H9 (cell line): ENCODE results near the gene SLC7A1. TPM values are rescaled to one million over a fixed set of nuclear protein-coding genes. Genes with fewer than 3 reads are reported as not detected.

Experiments used
- DNase-seq: peaks from one replicate; pipeline ENCODE4 v3.0.0-alpha.2; 2017
- H2AFZ ChIP-seq: one replicate; pipeline ENCODE4 v1.6.1; 2013; ENCODE audit warnings: mild to moderate bottlenecking, low read length, control low read depth, moderate library complexity
- H2AK5ac ChIP-seq: 2 replicates; pipeline ENCODE4 v1.6.1; 2013; ENCODE audit warnings: low read length, control low read depth, mixed read lengths; ENCODE audit not compliant: insufficient read length
- H2BK120ac ChIP-seq: one replicate; pipeline ENCODE4 v1.6.1; 2013; ENCODE audit warnings: low read depth, mild to moderate bottlenecking, low read length, control low read depth, inconsistent platforms; ENCODE audit not compliant: poor library complexity, severe bottlenecking
- H2BK12ac ChIP-seq: 2 replicates; pipeline ENCODE4 v1.6.1; 2013; ENCODE audit warnings: low read length, control low read depth, mixed read lengths, low read depth; ENCODE audit not compliant: insufficient read length
- H2BK15ac ChIP-seq: 2 replicates; pipeline ENCODE4 v1.6.1; 2013; ENCODE audit warnings: low read depth, low read length, control low read depth
- H2BK20ac ChIP-seq: one replicate; pipeline ENCODE4 v1.6.1; 2013; ENCODE audit warnings: low read depth, mild to moderate bottlenecking, low read length, control low read depth, inconsistent platforms; ENCODE audit not compliant: poor library complexity, severe bottlenecking
- H2BK5ac ChIP-seq: 2 replicates; pipeline ENCODE4 v1.6.1; 2013; ENCODE audit warnings: low read length, control low read depth, mixed read lengths; ENCODE audit not compliant: insufficient read length
- H3K14ac ChIP-seq: 2 replicates; pipeline ENCODE4 v1.6.1; 2013; ENCODE audit warnings: low read length, control low read depth; ENCODE audit not compliant: insufficient read depth
- H3K18ac ChIP-seq: 2 replicates; pipeline ENCODE4 v1.6.1; 2013; ENCODE audit warnings: low read depth, mild to moderate bottlenecking, mixed read lengths, low read length, control low read depth; ENCODE audit not compliant: insufficient read length
- H3K23ac ChIP-seq: 2 replicates; pipeline ENCODE4 v1.6.1; 2013; ENCODE audit warnings: low read length, control low read depth, mixed read lengths, low read depth; ENCODE audit not compliant: insufficient read length
- H3K23me2 ChIP-seq: 2 replicates; pipeline ENCODE4 v1.6.1; 2013; ENCODE audit warnings: low read depth, mild to moderate bottlenecking, mixed read lengths, low read length, control low read depth; ENCODE audit not compliant: insufficient read length, poor library complexity, severe bottlenecking
- H3K27ac ChIP-seq: 2 replicates; pipeline ENCODE4 v1.5.1; 2013; ENCODE audit warnings: low read length, control low read depth, mixed read lengths, low read depth; ENCODE audit not compliant: insufficient read length
- H3K27me3 ChIP-seq: 2 replicates; pipeline ENCODE4 v1.6.1; 2013; ENCODE audit warnings: low read length, control low read depth, inconsistent platforms; ENCODE audit not compliant: insufficient read depth
- H3K4ac ChIP-seq: 2 replicates; pipeline ENCODE4 v1.6.1; 2013; ENCODE audit warnings: low read depth, mild to moderate bottlenecking, control low read depth, inconsistent platforms, low read length, moderate library complexity
- H3K4me1 ChIP-seq: 2 replicates; pipeline ENCODE4 v1.6.1; 2013; ENCODE audit warnings: low read length, control low read depth, inconsistent platforms; ENCODE audit not compliant: insufficient read depth
- H3K4me2 ChIP-seq: 2 replicates; pipeline ENCODE4 v1.6.1; 2013; ENCODE audit warnings: low read length, control low read depth, mixed read lengths; ENCODE audit not compliant: insufficient read length, insufficient read depth
- H3K56ac ChIP-seq: 2 replicates; pipeline ENCODE4 v1.6.1; 2013; ENCODE audit warnings: low read depth, mild to moderate bottlenecking, mixed read lengths, low read length, control low read depth; ENCODE audit not compliant: insufficient read length
- H3K79me1 ChIP-seq: 2 replicates; pipeline ENCODE4 v1.6.1; 2013; ENCODE audit warnings: low read depth, mild to moderate bottlenecking, moderate library complexity, low read length, control low read depth, inconsistent platforms; ENCODE audit not compliant: insufficient read depth, poor library complexity, severe bottlenecking
- H3K79me2 ChIP-seq: 2 replicates; pipeline ENCODE4 v1.6.1; 2013; ENCODE audit warnings: low read length, control low read depth, inconsistent platforms; ENCODE audit not compliant: insufficient read depth
- H3K9ac ChIP-seq: 2 replicates; pipeline ENCODE4 v1.6.1; 2013; ENCODE audit warnings: low read length, control low read depth, mixed read lengths; ENCODE audit not compliant: insufficient read length; ENCODE audit errors: extremely low read depth
- H3K9me3 ChIP-seq: one replicate; pipeline ENCODE4 v1.6.1; 2013; ENCODE audit warnings: low read depth, low read length, inconsistent platforms; ENCODE audit not compliant: control insufficient read depth
- H3T11ph ChIP-seq: one replicate; pipeline ENCODE4 v1.6.1; 2013; ENCODE audit warnings: mild to moderate bottlenecking, low read length, control low read depth, inconsistent platforms
- H4K20me1 ChIP-seq: one replicate; pipeline ENCODE4 v1.6.1; 2013; ENCODE audit not compliant: control insufficient read depth, insufficient read length, insufficient read depth
- H4K5ac ChIP-seq: 2 replicates; pipeline ENCODE4 v1.6.1; 2013; ENCODE audit warnings: low read depth, mild to moderate bottlenecking, mixed read lengths, low read length, control low read depth; ENCODE audit not compliant: insufficient read length
- H4K8ac ChIP-seq: replicated peaks from 2 replicates; pipeline ENCODE4 v1.6.1; 2013; ENCODE audit warnings: low read length, control low read depth, mixed read lengths, low read depth; ENCODE audit not compliant: insufficient read length
- H4K91ac ChIP-seq: 2 replicates; pipeline ENCODE4 v1.6.1; 2013; ENCODE audit warnings: low read depth, mild to moderate bottlenecking, moderate library complexity, mixed read lengths, low read length, control low read depth; ENCODE audit not compliant: insufficient read length
- H3K27ac Mint-ChIP-seq, 3 experiments: 2 replicates in 2 of 3; 3 replicates in 1 of 3; pipeline ENCODE4 v1.8.0; 2020 to 2021; ENCODE audit warnings: mixed read lengths in 3 of 3, mild to moderate bottlenecking in 1 of 3, moderate library complexity in 1 of 3
- H3K27me3 Mint-ChIP-seq: 2 replicates; pipeline ENCODE4 v1.8.0; 2021; ENCODE audit warnings: low read depth, mild to moderate bottlenecking, moderate library complexity, mixed read lengths
- H3K36me3 Mint-ChIP-seq, 3 experiments: 2 replicates in 2 of 3; 3 replicates in 1 of 3; pipeline ENCODE4 v1.8.0; 2020 to 2021; ENCODE audit warnings: low read depth in 3 of 3, mixed read lengths in 3 of 3; ENCODE audit not compliant: insufficient read depth in 1 of 3
- H3K4me1 Mint-ChIP-seq, 2 experiments: 2 replicates each; pipeline ENCODE4 v1.8.0; 2020; ENCODE audit warnings: mixed read lengths in 2 of 2
- H3K4me3 Mint-ChIP-seq, 2 experiments: 2 replicates in 1 of 2; 3 replicates in 1 of 2; pipeline ENCODE4 v1.8.0; 2020 to 2021; ENCODE audit warnings: mild to moderate bottlenecking in 2 of 2, mixed read lengths in 2 of 2, moderate library complexity in 1 of 2
- H3K9me3 Mint-ChIP-seq, 2 experiments: 2 replicates in 1 of 2; 3 replicates in 1 of 2; pipeline ENCODE4 v1.8.0; 2020; ENCODE audit warnings: mild to moderate bottlenecking in 2 of 2, mixed read lengths in 2 of 2, moderate library complexity in 1 of 2
- WGBS: extraction: QIAGEN DNeasy Blood & Tissue Kit; methylation state at CpG from one replicate; pipeline ENCODE4 v1.1.7; 2013; ENCODE audit warnings: missing lambda C conversion rate, low lambda C conversion rate, mixed read lengths; ENCODE audit not compliant: insufficient read length; ENCODE audit errors: extremely low coverage; 5-methylcytosine and 5-hydroxymethylcytosine counted together
- total RNA-seq: library from RNA; stranded (reverse); gene quantifications from 2 replicates; pipeline ENCODE4 v1.2.1, GENCODE V29; 2021
- TF ChIP-seq, protein P1 (sequence below): fragments of 200-600 bp; sonication (generic); conservative IDR thresholded peaks from 3 replicates; pipeline ENCODE4 v1.8.0; 2021; ENCODE audit warnings: antibody characterized with exemption, mild to moderate bottlenecking

The SLC7A1 gene
- total RNA-seq, 1 experiment from 2014 or later, result 109 TPM

DNA sequence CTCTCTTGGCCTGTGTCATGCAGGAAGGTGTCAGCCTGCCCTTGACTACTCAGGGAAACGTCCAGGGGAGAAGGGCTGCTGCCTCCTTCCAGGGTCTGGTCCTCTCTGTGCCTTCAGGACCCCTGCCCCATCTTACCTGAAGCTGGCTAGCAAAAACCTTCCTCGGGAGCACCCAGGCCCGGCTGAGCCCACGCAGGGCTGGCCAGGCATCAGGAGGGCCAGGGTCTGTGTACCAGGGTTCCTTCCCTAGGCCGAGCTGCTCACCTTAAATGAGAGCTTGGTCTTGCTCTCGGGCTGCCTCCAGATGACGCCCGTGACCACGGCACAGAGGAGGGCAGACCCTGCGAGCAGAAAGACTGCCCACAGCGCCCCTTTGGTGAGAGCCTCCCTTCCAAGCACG is 78.6 kb downstream of the SLC7A1 start:
- H3K27me3 Mint-ChIP-seq, result no peaks in the 10 kb centered on the region
- no peaks in the 10 kb centered on the region for H3K23me2 ChIP-seq
- peaks cover 0 to 2% of the 10 kb centered on the region in 2 experiments; a peak in 1 of 4 replicates for H3K4me1 Mint-ChIP-seq
- H3K27me3 ChIP-seq, result no peaks in the 10 kb centered on the region
- no peaks in the 10 kb centered on the region for H3K9me3 ChIP-seq
- no peak overlapping the region for H4K8ac ChIP-seq
- H2BK12ac ChIP-seq, result no peak overlapping the region
- H4K5ac ChIP-seq, result no peak overlapping the region
- H3K56ac ChIP-seq, result no peak overlapping the region
- no peak for DNase-seq
- H4K20me1 ChIP-seq, result peaks cover 3% of the 10 kb centered on the region
- H2BK120ac ChIP-seq, result no peak overlapping the region
- H3K4me1 ChIP-seq, result no peaks in the 10 kb centered on the region
- peaks cover 2% of the 10 kb centered on the region for H3K79me1 ChIP-seq
- no peaks in the 10 kb centered on the region for H3K9me3 Mint-ChIP-seq
- H2BK15ac ChIP-seq, result no peak overlapping the region
- H3K36me3 Mint-ChIP-seq, result peaks cover 54 to 93% (median 80%) of the 10 kb centered on the region in 3 experiments; a peak in 6 of 7 replicates
- H3K23ac ChIP-seq, result no peak overlapping the region
- no peak overlapping the region for H2AFZ ChIP-seq
- H3K4me2 ChIP-seq, result no peak overlapping the region
- no peak overlapping the region for H3K27ac ChIP-seq
- H3K4me3 Mint-ChIP-seq, result no peak overlapping the region
- no peak overlapping the region for H3K4ac ChIP-seq
- H3K79me2 ChIP-seq, result no peaks in the 10 kb centered on the region
- H3K18ac ChIP-seq, result no peak overlapping the region
- H4K91ac ChIP-seq, result no peak overlapping the region
- no peak overlapping the region for H3K27ac Mint-ChIP-seq
- WGBS, result no CpG with 5 or more reads among the region's 12 CpGs
- TF ChIP-seq, protein P1, sequence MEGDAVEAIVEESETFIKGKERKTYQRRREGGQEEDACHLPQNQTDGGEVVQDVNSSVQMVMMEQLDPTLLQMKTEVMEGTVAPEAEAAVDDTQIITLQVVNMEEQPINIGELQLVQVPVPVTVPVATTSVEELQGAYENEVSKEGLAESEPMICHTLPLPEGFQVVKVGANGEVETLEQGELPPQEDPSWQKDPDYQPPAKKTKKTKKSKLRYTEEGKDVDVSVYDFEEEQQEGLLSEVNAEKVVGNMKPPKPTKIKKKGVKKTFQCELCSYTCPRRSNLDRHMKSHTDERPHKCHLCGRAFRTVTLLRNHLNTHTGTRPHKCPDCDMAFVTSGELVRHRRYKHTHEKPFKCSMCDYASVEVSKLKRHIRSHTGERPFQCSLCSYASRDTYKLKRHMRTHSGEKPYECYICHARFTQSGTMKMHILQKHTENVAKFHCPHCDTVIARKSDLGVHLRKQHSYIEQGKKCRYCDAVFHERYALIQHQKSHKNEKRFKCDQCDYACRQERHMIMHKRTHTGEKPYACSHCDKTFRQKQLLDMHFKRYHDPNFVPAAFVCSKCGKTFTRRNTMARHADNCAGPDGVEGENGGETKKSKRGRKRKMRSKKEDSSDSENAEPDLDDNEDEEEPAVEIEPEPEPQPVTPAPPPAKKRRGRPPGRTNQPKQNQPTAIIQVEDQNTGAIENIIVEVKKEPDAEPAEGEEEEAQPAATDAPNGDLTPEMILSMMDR, result no peak
- no peak overlapping the region for H2AK5ac ChIP-seq
- H3T11ph ChIP-seq, result no peak overlapping the region
- H3K9ac ChIP-seq, result no peak overlapping the region
- H2BK20ac ChIP-seq, result no peak overlapping the region
- H2BK5ac ChIP-seq, result no peak overlapping the region
- H3K14ac ChIP-seq, result no peak overlapping the region
